Activated CD4-positive, alpha-beta T cell treated with anti-CD3 and anti-CD28 coated beads, Interleukin-2, amount 10 ng/mL, durations not matched to agents 7 days and 5 days (primary cell): ENCODE results near the gene PCDHGA11. TPM values are rescaled to one million over a fixed set of nuclear protein-coding genes. Genes with fewer than 3 reads are reported as not detected.
A peak's percentile ranks its signal among the peaks of the same experiment; 100 is the strongest.
"Not testable (repeated sequence)": the region's sequence is repeated elsewhere in the genome, so short reads cannot be mapped to it uniquely, and the experiment has no call there.

Experiments
- CTCF ChIA-PET: fragments of 350-600 bp; sonication (Branson Sonifier 250); formaldehyde crosslinking; loops from one replicate; lab custom pipeline; 2021; ENCODE audit warnings: antibody characterized with exemption; lab: Charles Lee
- POLR2A ChIA-PET: fragments of 350-600 bp; sonication (Branson Sonifier 250); formaldehyde crosslinking; loops from one replicate; lab custom pipeline; 2021; ENCODE audit warnings: antibody characterized with exemption; lab: Charles Lee
- DNase-seq: peaks from one replicate; pipeline ENCODE4 v3.0.0-alpha.2; 2020
- H3K27ac Mint-ChIP-seq: one replicate; pipeline ENCODE4 v1.8.0; 2021; ENCODE audit warnings: mild to moderate bottlenecking, moderate library complexity, mixed read lengths
- H3K27me3 Mint-ChIP-seq: one replicate; pipeline ENCODE4 v1.8.0; 2021; ENCODE audit warnings: mixed read lengths
- H3K36me3 Mint-ChIP-seq: one replicate; pipeline ENCODE4 v1.8.0; 2021; ENCODE audit warnings: low read depth, mixed read lengths
- H3K4me1 Mint-ChIP-seq: one replicate; pipeline ENCODE4 v1.8.0; 2021; ENCODE audit warnings: mixed read lengths
- H3K4me3 Mint-ChIP-seq: one replicate; pipeline ENCODE4 v1.8.0; 2021; ENCODE audit warnings: mild to moderate bottlenecking, moderate library complexity, mixed read lengths
- H3K9me3 Mint-ChIP-seq: one replicate; pipeline ENCODE4 v1.8.0; 2021; ENCODE audit warnings: mixed read lengths
- total RNA-seq, 2 experiments: library from RNA; stranded (reverse); gene quantifications; one replicate each; pipeline ENCODE4 v1.2.3, GENCODE V29; 2021

PCDHGA11 gene
- total RNA-seq, 2 experiments from 2014 or later, result not detected

DNA sequence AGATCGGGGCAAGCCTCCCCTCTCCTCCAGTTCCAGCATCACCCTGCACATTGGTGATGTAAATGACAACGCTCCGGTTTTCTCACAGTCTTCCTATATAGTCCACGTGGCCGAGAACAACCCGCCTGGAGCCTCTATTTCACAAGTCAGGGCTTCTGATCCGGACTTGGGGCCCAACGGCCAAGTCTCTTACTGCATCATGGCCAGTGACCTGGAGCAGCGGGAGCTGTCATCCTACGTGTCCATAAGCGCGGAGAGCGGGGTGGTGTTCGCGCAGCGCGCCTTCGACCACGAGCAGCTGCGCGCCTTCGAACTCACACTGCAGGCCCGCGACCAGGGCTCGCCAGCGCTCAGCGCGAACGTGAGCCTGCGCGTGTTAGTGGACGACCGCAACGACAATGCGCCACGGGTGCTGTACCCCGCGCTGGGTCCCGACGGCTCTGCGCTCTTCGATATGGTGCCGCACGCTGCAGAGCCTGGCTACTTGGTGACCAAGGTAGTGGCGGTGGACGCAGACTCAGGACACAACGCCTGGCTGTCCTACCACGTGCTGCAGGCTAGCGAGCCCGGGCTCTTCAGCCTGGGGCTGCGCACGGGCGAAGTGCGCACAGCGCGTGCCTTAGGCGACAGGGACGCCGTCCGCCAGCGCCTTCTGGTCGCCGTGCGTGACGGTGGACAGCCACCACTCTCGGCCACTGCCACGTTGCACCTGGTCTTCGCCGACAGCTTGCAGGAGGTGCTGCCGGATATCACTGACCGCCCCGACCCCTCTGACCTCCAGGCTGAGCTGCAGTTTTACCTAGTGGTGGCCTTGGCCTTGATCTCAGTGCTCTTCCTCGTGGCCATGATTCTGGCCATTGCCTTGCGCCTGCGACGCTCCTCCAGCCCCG is 31.5 kb upstream of the PCDHGA11 start:
- H3K27ac Mint-ChIP-seq, result no peak overlapping the region
- POLR2A ChIA-PET, result no interaction called here
- peaks cover 49% of the 10 kb centered on the region for H3K27me3 Mint-ChIP-seq
- DNase-seq, result no peak
- H3K4me3 Mint-ChIP-seq, result no peak overlapping the region
- peaks cover 2% of the 10 kb centered on the region for H3K36me3 Mint-ChIP-seq
- no peaks in the 10 kb centered on the region for H3K4me1 Mint-ChIP-seq
- peaks cover 26% of the 10 kb centered on the region for H3K9me3 Mint-ChIP-seq
- CTCF ChIA-PET, result interaction anchor here (1.2 to 1.7 kb wide), 3 partner anchors 19 to 175 kb away, joined by 3 to 5 read pairs (median 3); partner anchors contain the start of genes PCDHGB2 and PCDHGB3

DNA sequence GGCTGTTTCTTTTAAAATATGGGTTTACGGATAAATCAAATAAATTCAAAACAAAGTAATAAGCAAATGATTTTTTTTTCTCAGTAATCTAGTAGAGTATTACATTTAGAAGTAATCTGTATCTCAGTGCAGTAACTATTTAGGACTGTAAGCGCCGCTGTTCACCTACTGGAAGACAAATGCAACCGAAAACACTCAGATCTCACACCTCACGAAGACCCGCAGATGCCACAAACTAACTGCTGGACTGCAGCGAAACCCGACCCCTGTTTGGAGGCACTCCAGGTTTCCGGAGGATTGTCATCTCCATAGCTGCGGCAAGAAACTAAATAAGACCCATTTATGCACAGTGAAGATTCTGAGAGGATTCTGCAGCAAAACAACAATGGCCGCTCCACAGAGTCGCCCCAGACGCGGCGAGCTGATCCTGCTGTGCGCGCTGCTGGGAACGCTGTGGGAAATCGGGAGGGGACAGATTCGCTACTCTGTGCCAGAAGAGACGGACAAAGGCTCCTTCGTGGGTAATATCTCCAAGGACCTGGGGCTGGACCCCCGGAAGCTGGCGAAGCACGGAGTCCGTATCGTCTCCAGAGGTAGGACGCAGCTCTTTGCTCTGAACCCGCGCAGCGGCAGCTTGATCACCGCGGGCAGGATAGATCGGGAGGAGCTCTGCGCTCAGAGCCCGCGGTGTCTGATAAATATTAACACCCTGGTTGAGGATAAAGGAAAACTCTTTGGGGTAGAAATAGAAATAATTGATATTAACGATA is 28.2 kb upstream of the PCDHGA11 start, which contains the start of gene PCDHGA8:
TSS of gene PCDHGA8 (plus strand) at position 205 of the 770 bp plus-strand sequence. CDS start at position 386, 181 bp downstream.
- ChIA-PET CTCF (interaction anchor here (0.9 to 1.2 kb wide), 2 partner anchors 12 to 54 kb away, joined by 3 read pairs; partner anchors contain the start of gene PCDHGA2), POLR2A (no interaction called here)
- DNase-seq, result no peak
- no peaks in the 10 kb centered on the region for H3K4me1 Mint-ChIP-seq
- H3K9me3 Mint-ChIP-seq, result peaks cover 32% of the 10 kb centered on the region
- H3K27ac Mint-ChIP-seq, result no peak within 1 kb of the TSS
- H3K27me3 Mint-ChIP-seq, result peaks cover 46% of the 10 kb centered on the region
- H3K36me3 Mint-ChIP-seq, result peaks cover 2% of the 10 kb centered on the region
- no peak within 1 kb of the TSS for H3K4me3 Mint-ChIP-seq

DNA sequence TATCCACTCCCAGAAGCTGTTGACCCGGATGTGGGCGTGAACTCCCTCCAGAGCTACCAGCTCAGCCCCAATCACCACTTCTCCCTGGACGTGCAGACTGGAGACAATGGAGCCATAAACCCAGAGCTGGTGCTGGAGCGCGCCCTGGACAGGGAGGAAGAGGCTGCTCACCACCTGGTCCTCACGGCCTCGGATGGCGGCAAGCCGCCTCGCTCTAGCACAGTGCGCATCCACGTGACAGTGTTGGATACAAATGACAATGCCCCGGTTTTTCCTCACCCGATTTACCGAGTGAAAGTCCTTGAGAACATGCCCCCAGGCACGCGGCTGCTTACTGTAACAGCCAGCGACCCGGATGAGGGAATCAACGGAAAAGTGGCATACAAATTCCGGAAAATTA is 27.6 kb upstream of the PCDHGA11 start:
- Mint-ChIP-seq H3K27ac (no peak overlapping the region), H3K4me1 (no peaks in the 10 kb centered on the region), H3K27me3 (peaks cover 44% of the 10 kb centered on the region), H3K9me3 (peaks cover 31% of the 10 kb centered on the region), H3K36me3 (peaks cover 2% of the 10 kb centered on the region), H3K4me3 (no peak overlapping the region)
- DNase-seq, result no peak
- CTCF ChIA-PET, result interaction anchor here (0.9 kb wide), 1 partner anchor 13 kb away, joined by 3 read pairs; no protein-coding TSS in a partner anchor
- POLR2A ChIA-PET, result no interaction called here

DNA sequence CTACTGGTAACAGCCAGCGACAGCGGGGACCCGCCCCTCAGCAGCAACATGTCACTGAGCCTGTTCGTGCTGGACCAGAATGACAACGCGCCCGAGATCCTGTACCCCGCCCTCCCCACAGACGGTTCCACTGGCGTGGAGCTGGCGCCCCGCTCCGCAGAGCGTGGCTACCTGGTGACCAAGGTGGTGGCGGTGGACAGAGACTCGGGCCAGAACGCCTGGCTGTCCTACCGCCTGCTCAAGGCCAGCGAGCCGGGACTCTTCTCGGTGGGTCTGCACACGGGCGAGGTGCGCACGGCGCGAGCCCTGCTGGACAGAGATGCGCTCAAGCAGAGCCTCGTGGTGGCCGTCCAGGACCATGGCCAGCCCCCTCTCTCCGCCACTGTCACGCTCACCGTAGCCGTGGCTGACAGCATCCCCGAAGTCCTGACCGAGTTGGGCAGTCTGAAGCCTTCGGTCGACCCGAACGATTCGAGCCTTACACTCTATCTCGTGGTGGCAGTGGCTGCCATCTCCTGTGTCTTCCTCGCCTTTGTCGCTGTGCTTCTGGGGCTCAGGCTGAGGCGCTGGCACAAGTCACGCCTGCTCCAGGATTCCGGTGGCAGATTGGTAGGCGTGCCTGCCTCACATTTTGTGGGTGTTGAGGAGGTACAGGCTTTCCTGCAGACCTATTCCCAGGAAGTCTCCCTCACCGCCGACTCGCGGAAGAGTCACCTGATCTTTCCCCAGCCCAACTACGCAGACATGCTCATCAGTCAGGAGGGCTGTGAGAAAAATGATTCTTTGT is 26.3 kb upstream of the PCDHGA11 start:
- H3K4me1 Mint-ChIP-seq, DNase-seq, H3K27ac Mint-ChIP-seq, POLR2A ChIA-PET, H3K4me3 Mint-ChIP-seq, H3K36me3 Mint-ChIP-seq: not testable (repeated sequence)
- H3K9me3 Mint-ChIP-seq, result peaks cover 32% of the 10 kb centered on the region
- peaks cover 47% of the 10 kb centered on the region for H3K27me3 Mint-ChIP-seq
- CTCF ChIA-PET, result interaction anchor here (0.8 kb wide), 2 partner anchors 30 to 161 kb away, joined by 3 read pairs; no protein-coding TSS in a partner anchor

- peak within 1 kb of the TSS; percentile 33 for H3K27ac Mint-ChIP-seq
- H3K9me3 Mint-ChIP-seq, result peaks cover 24% of the 10 kb centered on the region
- ChIA-PET CTCF (interaction anchor here (1.2 to 3.0 kb wide), 9 partner anchors 10 to 556 kb away, joined by 3 to 11 read pairs (median 5); partner anchors contain the start of genes PCDHGA10, PCDHGA11, PCDHGA6 and PCDHGB6), POLR2A (interaction anchor here (0.7 kb wide), 1 partner anchor 15 kb away, joined by 3 read pairs; the partner anchor contains the start of gene PCDHGA10)
- H3K36me3 Mint-ChIP-seq, H3K4me1 Mint-ChIP-seq: not testable (repeated sequence)
- H3K27me3 Mint-ChIP-seq, result peaks cover 48% of the 10 kb centered on the region
- peak within 1 kb of the TSS; percentile 25 for H3K4me3 Mint-ChIP-seq
- peak; percentile 34 for DNase-seq
These were observed 22.9 kb upstream of the PCDHGA11 start, which contains the start of gene PCDHGB5 for GRCh38 chr5:141397756-141398551. Gene PCDHGB5, plus strand, starts transcription at chr5:141397947. Its CDS starts 181 bp downstream, at chr5:141398128.

DNA sequence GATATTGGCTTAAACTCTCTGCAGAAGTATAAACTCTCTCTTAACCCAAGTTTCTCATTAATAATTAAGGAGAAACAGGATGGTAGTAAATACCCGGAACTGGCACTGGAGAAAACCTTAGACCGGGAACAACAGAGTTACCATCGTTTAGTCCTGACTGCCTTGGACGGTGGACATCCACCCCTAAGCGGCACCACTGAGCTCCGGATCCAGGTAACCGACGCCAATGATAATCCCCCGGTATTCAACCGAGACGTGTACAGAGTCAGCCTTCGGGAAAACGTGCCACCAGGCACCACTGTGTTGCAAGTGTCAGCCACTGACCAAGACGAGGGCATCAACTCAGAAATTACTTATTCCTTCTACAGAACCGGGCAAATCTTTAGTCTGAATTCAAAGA is 22.2 kb upstream of the PCDHGA11 start:
- peaks cover 29% of the 10 kb centered on the region for H3K9me3 Mint-ChIP-seq
- H3K27me3 Mint-ChIP-seq, result peaks cover 52% of the 10 kb centered on the region
- peak overlapping the region; percentile 25 for H3K4me3 Mint-ChIP-seq
- H3K27ac Mint-ChIP-seq, result peak overlapping the region; percentile 33
- DNase-seq, result no peak
- POLR2A ChIA-PET, result no interaction called here
- CTCF ChIA-PET, result interaction anchor here (1.2 to 3.0 kb wide), 3 partner anchors 18 to 557 kb away, joined by 3 to 11 read pairs (median 3); no protein-coding TSS in a partner anchor
- peaks cover 7% of the 10 kb centered on the region for H3K36me3 Mint-ChIP-seq
- H3K4me1 Mint-ChIP-seq, result no peaks in the 10 kb centered on the region

DNA sequence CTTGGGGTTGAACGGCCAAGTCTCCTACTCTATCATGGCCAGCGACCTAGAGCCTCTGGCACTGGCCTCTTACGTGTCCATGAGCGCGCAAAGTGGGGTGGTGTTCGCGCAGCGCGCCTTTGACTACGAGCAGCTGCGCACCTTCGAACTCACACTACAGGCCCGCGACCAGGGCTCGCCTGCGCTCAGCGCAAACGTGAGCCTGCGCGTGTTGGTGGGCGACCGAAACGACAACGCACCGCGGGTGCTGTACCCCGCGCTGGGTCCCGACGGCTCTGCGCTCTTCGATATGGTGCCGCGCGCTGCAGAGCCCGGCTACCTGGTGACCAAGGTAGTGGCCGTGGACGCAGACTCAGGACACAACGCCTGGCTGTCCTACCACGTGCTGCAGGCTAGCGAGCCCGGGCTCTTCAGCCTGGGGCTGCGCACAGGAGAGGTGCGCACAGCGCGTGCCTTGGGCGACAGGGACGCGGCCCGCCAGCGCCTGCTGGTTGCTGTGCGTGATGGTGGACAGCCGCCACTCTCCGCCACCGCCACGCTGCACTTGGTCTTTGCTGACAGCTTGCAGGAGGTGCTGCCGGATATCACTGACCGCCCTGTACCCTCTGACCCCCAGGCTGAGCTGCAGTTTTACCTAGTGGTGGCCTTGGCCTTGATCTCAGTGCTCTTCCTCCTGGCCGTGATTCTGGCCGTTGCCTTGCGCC is 21.1 kb upstream of the PCDHGA11 start:
- peaks cover 7% of the 10 kb centered on the region for H3K36me3 Mint-ChIP-seq
- ChIA-PET CTCF (interaction anchor here (0.7 kb wide), 1 partner anchor 13 kb away, joined by 3 read pairs; the partner anchor contains the start of gene PCDHGA10), POLR2A (no interaction called here)
- H3K27me3 Mint-ChIP-seq, result peaks cover 50% of the 10 kb centered on the region
- no peak for DNase-seq
- H3K4me3 Mint-ChIP-seq, result no peak overlapping the region
- no peaks in the 10 kb centered on the region for H3K4me1 Mint-ChIP-seq
- H3K27ac Mint-ChIP-seq, result no peak overlapping the region
- peaks cover 27% of the 10 kb centered on the region for H3K9me3 Mint-ChIP-seq

DNA sequence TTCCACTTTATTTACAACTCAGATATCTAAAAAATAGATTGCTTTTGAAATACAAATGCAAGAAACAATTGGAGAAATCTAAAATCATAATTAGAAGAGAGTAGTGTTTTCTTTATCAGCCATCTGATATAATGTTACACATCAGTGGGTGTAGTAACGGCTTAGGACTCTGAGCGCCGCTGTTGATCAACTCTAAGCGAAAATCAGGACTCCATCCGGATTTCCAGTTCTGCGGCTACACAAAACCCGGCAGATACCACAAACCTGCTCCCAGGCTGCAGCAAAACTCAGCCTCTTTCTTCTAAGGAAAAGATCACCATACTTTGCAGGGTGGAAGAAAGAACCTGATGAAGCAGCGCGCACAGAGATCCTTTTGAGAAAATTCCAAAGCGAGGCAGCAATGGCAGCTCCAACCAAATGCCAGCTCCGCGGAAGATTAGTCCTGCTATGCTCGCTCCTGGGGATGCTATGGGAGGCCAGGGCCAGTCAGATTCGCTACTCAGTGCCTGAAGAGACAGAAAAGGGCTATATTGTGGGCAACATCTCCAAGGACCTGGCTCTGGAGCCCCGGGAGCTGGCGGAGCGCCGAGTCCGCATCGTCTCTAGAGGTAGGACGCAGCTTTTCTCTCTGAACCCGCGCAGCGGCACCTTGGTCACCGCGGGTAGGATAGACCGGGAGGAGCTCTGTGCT is 18.2 kb upstream of the PCDHGA11 start, which contains the start of gene PCDHGA9:
TSS of gene PCDHGA9 (plus strand) at position 226 of the 691 bp plus-strand sequence. CDS start at position 401, 175 bp downstream.
- Mint-ChIP-seq H3K27me3 (peaks cover 48% of the 10 kb centered on the region), H3K4me3 (no peak within 1 kb of the TSS), H3K36me3 (peaks cover 7% of the 10 kb centered on the region), H3K9me3 (peaks cover 26% of the 10 kb centered on the region), H3K4me1 (no peaks in the 10 kb centered on the region), H3K27ac (no peak within 1 kb of the TSS)
- ChIA-PET CTCF (interaction anchor here (0.8 to 1.6 kb wide), 4 partner anchors 11 to 121 kb away, joined by 3 to 5 read pairs (median 3); partner anchors contain the start of genes PCDHGA10 and PCDHGA11), POLR2A (no interaction called here)
- DNase-seq, result no peak

DNA sequence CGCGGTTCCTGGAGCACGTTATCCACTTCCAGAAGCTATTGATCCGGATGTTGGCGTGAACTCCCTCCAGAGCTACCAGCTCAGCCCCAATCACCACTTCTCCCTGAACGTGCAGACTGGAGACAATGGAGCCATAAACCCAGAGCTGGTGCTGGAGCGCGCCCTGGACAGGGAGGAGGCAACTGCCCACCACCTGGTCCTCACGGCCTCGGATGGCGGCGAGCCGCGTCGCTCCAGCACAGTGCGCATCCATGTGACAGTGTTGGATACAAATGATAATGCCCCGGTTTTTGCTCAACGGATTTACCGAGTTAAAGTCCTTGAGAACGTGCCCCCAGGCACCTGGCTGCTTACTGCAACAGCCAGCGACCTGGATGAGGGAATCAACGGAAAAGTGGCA is 17.5 kb upstream of the PCDHGA11 start:
- H3K9me3 Mint-ChIP-seq, result peaks cover 29% of the 10 kb centered on the region
- ChIA-PET POLR2A (no interaction called here), CTCF (interaction anchor here (0.8 to 1.6 kb wide), 4 partner anchors 10 to 120 kb away, joined by 3 to 5 read pairs (median 3); partner anchors contain the start of genes PCDHGA10 and PCDHGA11)
- H3K4me1 Mint-ChIP-seq, result peaks cover 2% of the 10 kb centered on the region
- H3K36me3 Mint-ChIP-seq, result peaks cover 7% of the 10 kb centered on the region
- H3K4me3 Mint-ChIP-seq, result no peak overlapping the region
- H3K27me3 Mint-ChIP-seq, result peaks cover 54% of the 10 kb centered on the region
- no peak for DNase-seq
- H3K27ac Mint-ChIP-seq, result no peak overlapping the region
